Measurements from ENCODE around the gene HOXC11. TPM values are rescaled to one million over a fixed set of nuclear protein-coding genes. Genes with fewer than 3 reads are reported as not detected.

Gene HOXC11
- total and polyA plus RNA-seq, 2 of the 4 experiments (the other 2 are of a cell fraction), result not detected

GRCh38 chr12:53963434-53964314, 9.3 kb upstream of the HOXC11 start (continued):
- no peak for TF ChIP-seq FOS (IDR thresholded peaks at IDR 0.05; ENCODE audit: low read depth, low read length)

GRCh38 chr12:53964315-53964713, 8.6 kb upstream of the HOXC11 start:
- Histone ChIP-seq H3K18ac (ENCODE audit: low read depth, low read length) (no peak overlapping the region), H2AK9ac (replicated peaks; ENCODE audit: low read depth, low read length, poor library complexity) (no peak overlapping the region), H2BK5ac (ENCODE audit: low read depth, low read length, poor library complexity, severe bottlenecking) (no peak overlapping the region), H3K4me2 (ENCODE audit: low read depth, low read length) (no peak overlapping the region), H3K9me3 (ENCODE audit: control insufficient read depth, insufficient read depth, low read length) (peaks cover 7% of the 10 kb centered on the region), H2BK20ac (ENCODE audit: low read depth, low read length) (no peak overlapping the region), H3K9ac (ENCODE audit: low read depth, low read length) (no peak overlapping the region), H3K4me3 (ENCODE audit: insufficient read depth, low read depth, low read length) (no peak overlapping the region), H2BK120ac (ENCODE audit: low read depth, low read length) (no peak overlapping the region), H3K27me3 (ENCODE audit: control insufficient read depth, insufficient read depth, low read length) (peaks cover 95% of the 10 kb centered on the region), H4K20me1 (ENCODE audit: insufficient read depth, low read length) (no peaks in the 10 kb centered on the region), H3K36me3 (ENCODE audit: control insufficient read depth, insufficient read depth, low read length) (no peaks in the 10 kb centered on the region), H4K8ac (ENCODE audit: low read depth in 2 of 2, low read length in 2 of 2) (no peak overlapping the region), H3K4ac (ENCODE audit: low read depth, low read length) (no peak overlapping the region), H3K9me1 (ENCODE audit: insufficient read depth, low read length) (no peaks in the 10 kb centered on the region), H3K23ac (ENCODE audit: low read depth, low read length) (no peak overlapping the region), H2AK5ac (ENCODE audit: low read depth, low read length) (no peak overlapping the region), H3K14ac (replicated peaks; ENCODE audit: low read depth, low read length) (no peak overlapping the region), H3K56ac (ENCODE audit: extremely low read depth, insufficient read depth, low read length) (no peak overlapping the region), H3K79me1 (ENCODE audit: low read depth in 1 of 2, low read length in 2 of 2) (no peaks in the 10 kb centered on the region), H2AFZ (replicated peaks; ENCODE audit: low read length, poor library complexity) (no peak overlapping the region), H4K91ac (ENCODE audit: insufficient read depth, low read depth, low read length) (no peak overlapping the region), H3K4me1 (ENCODE audit: control insufficient read depth, insufficient read depth, low read length) (no peaks in the 10 kb centered on the region), H3K27ac (ENCODE audit: insufficient read depth, low read length) (no peak overlapping the region), H2BK15ac (ENCODE audit: low read depth, low read length) (no peak overlapping the region), H4K5ac (ENCODE audit: low read depth, low read length) (no peak overlapping the region)
- ATAC-seq (ENCODE audit: low read depth), result no peak
- intact Hi-C loops (cut with micrococcal nuclease), result no loop called here
- CTCF ChIA-PET, result no interaction called here
- in situ Hi-C loops (cut with MboI; ENCODE audit: low sequenced_read_pairs), result no loop called here
- DNase-seq, result no peak
- POLR2A ChIA-PET (ENCODE audit: unreplicated experiment), result no interaction called here
- WGBS, 2 experiments (ENCODE audit: extremely low coverage in 2 of 2, insufficient read length in 1 of 2), result no CpG with 5 or more reads among the region's 2 CpGs
- TF ChIP-seq MAFK (IDR thresholded peaks at IDR 0.05; ENCODE audit: low read depth, low read length) (no peak), CEBPB (IDR thresholded peaks at IDR 0.05; ENCODE audit: low read depth, low read length) (no peak), POLR2A (IDR thresholded peaks at IDR 0.05; ENCODE audit: low read depth, low read length) (no peak), USF2 (IDR thresholded peaks at IDR 0.05; ENCODE audit: low read depth, low read length) (no peak), RCOR1 (IDR thresholded peaks at IDR 0.05; ENCODE audit: insufficient replicate concordance, low read length) (no peak), BHLHE40 (IDR thresholded peaks at IDR 0.05; ENCODE audit: low read depth, low read length) (no peak), RFX5 (IDR thresholded peaks at IDR 0.05; ENCODE audit: low read depth, low read length) (no peak), NFE2L2 (IDR thresholded peaks at IDR 0.05; ENCODE audit: low read depth, low read length) (no peak), CTCF (conservative IDR thresholded peaks at IDR 0.05; ENCODE audit: low read depth, low read length) (no peak), SMC3 (IDR thresholded peaks at IDR 0.05; ENCODE audit: low read depth, low read length) (no peak), FOS (IDR thresholded peaks at IDR 0.05; ENCODE audit: low read depth, low read length) (no peak), ELK1 (IDR thresholded peaks at IDR 0.05; ENCODE audit: borderline replicate concordance, low read depth, low read length) (no peak)
- no TSS peak for BruUV-seq (replicated peaks)
- dilution Hi-C loops (cut with HindIII; ENCODE audit: low sequenced_read_pairs, unreplicated experiment), result no loop called here
